AG04450 (cell line): ENCODE data around the gene ASCL2. TPM values are rescaled to one million over a fixed set of nuclear protein-coding genes. Genes with fewer than 3 reads are reported as not detected.

Experiments used
- CTCF ChIA-PET: fragments of 300-600, 350-600 bp; formaldehyde crosslinking; extraction: SDS; loops from one replicate; lab custom pipeline; 2022; ENCODE audit warnings: antibody characterized with exemption, inconsistent platforms; lab: Charles Lee
- POLR2A ChIA-PET: fragments of 350-600 bp; formaldehyde crosslinking; extraction: SDS; loops from one replicate; lab custom pipeline; 2021; ENCODE audit warnings: antibody characterized with exemption, inconsistent platforms; lab: Yijun Ruan, JAX
- DNase-seq: peaks from one replicate; pipeline ENCODE4 v3.0.0-alpha.2; 2011; ENCODE audit warnings: low read depth, low spot score
- H3K27ac ChIP-seq: one replicate; pipeline ENCODE4 v1.5.1; 2012; ENCODE audit warnings: low read depth, low read length, control low read depth
- H3K27me3 ChIP-seq: one replicate; pipeline ENCODE4 v1.6.0; 2012; ENCODE audit warnings: low read length; ENCODE audit not compliant: control insufficient read depth, insufficient read depth
- H3K4me3 ChIP-seq: 2 replicates; pipeline ENCODE4 v1.5.1; 2011; ENCODE audit warnings: mild to moderate bottlenecking, low read depth, low read length, control low read depth
- H3K9me3 ChIP-seq: 2 replicates; pipeline ENCODE4 v1.5.1; 2012; ENCODE audit warnings: low read length; ENCODE audit not compliant: control insufficient read depth, insufficient read depth
- polyA plus RNA-seq: library from polyadenylated mRNA; depleted of rRNA; stranded (reverse); fragments of >200 nt; gene quantifications from 2 replicates; pipeline ENCODE4 v1.2.3, GENCODE V29; 2011
- TF ChIP-seq, protein P1 (sequence below): IDR thresholded peaks from 2 replicates; pipeline ENCODE4 v1.5.1; 2011; ENCODE audit warnings: low read depth, low read length, control low read depth, inconsistent platforms

ASCL2 gene
- polyA plus RNA-seq, 1 experiment, result not detected

GRCh38 chr11:2272946-2273280, 2.5 kb upstream of the ASCL2 start:
- no peak overlapping the region for H3K27ac ChIP-seq
- TF ChIP-seq, protein P1, sequence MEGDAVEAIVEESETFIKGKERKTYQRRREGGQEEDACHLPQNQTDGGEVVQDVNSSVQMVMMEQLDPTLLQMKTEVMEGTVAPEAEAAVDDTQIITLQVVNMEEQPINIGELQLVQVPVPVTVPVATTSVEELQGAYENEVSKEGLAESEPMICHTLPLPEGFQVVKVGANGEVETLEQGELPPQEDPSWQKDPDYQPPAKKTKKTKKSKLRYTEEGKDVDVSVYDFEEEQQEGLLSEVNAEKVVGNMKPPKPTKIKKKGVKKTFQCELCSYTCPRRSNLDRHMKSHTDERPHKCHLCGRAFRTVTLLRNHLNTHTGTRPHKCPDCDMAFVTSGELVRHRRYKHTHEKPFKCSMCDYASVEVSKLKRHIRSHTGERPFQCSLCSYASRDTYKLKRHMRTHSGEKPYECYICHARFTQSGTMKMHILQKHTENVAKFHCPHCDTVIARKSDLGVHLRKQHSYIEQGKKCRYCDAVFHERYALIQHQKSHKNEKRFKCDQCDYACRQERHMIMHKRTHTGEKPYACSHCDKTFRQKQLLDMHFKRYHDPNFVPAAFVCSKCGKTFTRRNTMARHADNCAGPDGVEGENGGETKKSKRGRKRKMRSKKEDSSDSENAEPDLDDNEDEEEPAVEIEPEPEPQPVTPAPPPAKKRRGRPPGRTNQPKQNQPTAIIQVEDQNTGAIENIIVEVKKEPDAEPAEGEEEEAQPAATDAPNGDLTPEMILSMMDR, result no peak
- no peak overlapping the region for H3K4me3 ChIP-seq
- CTCF ChIA-PET, result interaction anchor here (0.6 kb wide), 2 partner anchors 8 to 75 kb away, joined by 3 to 7 read pairs; no protein-coding TSS in a partner anchor
- H3K27me3 ChIP-seq, result peaks cover 45% of the 10 kb centered on the region
- no peaks in the 10 kb centered on the region; the same call in 1 of the 2 replicates for H3K9me3 ChIP-seq
- no peak for DNase-seq
- POLR2A ChIA-PET, result no interaction called here

GRCh38 chr11:2272228-2272945, 2.0 kb upstream of the ASCL2 start:
- Histone ChIP-seq H3K9me3 (no peaks in the 10 kb centered on the region; the same call in 1 of the 2 replicates), H3K27ac (no peak overlapping the region), H3K27me3 (peaks cover 46% of the 10 kb centered on the region), H3K4me3 (no peak overlapping the region)
- CTCF ChIA-PET, result interaction anchor here (0.6 kb wide), 1 partner anchor 9 kb away, joined by 3 read pairs; no protein-coding TSS in a partner anchor
- no peak for DNase-seq
- POLR2A ChIA-PET, result no interaction called here
- TF ChIP-seq, protein P1, result no peak

DNA sequence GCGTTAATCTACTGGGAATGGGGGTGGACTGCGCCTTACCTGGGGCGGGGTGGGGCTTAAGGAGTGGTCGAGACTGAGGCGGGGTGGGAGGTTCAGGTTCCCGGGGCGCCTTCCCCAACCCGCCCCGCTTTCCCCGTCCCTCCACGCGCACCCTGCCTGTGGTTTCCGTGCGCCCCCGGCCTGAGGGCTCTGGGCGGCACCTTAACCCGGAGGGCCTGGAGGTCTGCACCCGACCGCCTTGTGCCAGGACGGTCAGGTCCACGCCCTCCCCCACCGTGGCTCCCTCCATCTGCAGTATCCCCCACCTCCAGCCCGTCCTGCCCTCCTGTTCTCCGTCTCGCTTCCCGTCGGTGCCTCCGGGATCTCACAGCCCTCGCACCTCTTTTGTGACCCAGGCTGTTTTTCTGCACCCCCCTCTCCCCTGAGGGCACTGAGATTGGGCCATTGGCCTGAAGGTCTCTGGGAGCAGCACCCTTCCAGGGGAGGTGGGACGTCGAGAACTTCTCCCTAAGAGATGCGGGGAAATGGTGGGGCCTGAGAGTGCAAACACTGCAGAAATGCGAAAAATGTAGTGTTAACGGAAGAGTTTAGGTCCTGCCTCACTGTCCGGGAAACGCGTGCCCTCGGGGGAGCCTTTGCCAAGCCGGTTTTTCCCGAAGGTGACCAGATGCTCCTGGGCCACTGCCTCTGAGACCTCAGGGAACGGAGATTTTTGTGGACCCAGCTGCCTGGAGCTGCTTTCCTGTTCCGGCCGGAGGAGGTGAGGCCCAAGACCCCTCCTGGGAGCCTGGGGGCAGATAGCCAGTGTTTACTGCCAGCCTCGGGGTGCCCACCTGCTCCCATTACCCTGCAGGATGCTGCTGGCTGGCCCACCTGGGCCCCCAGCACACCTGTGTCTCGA, 1.2 kb upstream of the ASCL2 start:
- CTCF ChIA-PET, result no interaction called here

GRCh38 chr11:2271077-2271326, 614 bp upstream of the ASCL2 start:
- Histone ChIP-seq H3K27ac (no peak overlapping the region), H3K9me3 (no peaks in the 10 kb centered on the region; the same call in 1 of the 2 replicates), H3K4me3 (no peak overlapping the region), H3K27me3 (peaks cover 40% of the 10 kb centered on the region)
- CTCF ChIA-PET, result no interaction called here
- POLR2A ChIA-PET, result no interaction called here
- DNase-seq, result no peak
- TF ChIP-seq, protein P1, result no peak

More for the DNA sequence above, 1.2 kb upstream of the ASCL2 start:
- Histone ChIP-seq H3K4me3 (no peak overlapping the region), H3K27ac (no peak overlapping the region), H3K9me3 (no peaks in the 10 kb centered on the region; the same call in 1 of the 2 replicates), H3K27me3 (peaks cover 40% of the 10 kb centered on the region)
- POLR2A ChIA-PET, result no interaction called here
- TF ChIP-seq, protein P1, result no peak
- DNase-seq, result no peak
